Liver (tissue), 9 donors: Measurements from ENCODE around the gene FREY1. TPM values are rescaled to one million over a fixed set of nuclear protein-coding genes. Genes with fewer than 3 reads are reported as not detected.

ENCODE experiments used
- DNase-seq: peaks from one replicate; pipeline ENCODE4 v3.0.0-alpha.2; 2017; ENCODE audit warnings: low spot score
- H3K27ac ChIP-seq, 2 donors: one replicate each; pipeline ENCODE4 v1.7.0; 2013; ENCODE audit warnings: inconsistent platforms in 2 of 2, low read length in 2 of 2, control low read depth in 1 of 2, low read depth in 1 of 2, mild to moderate bottlenecking in 1 of 2
- H3K27me3 ChIP-seq, 4 donors: one replicate each; pipeline versions ENCODE4 v1.6.1 to v1.7.0; 2013; ENCODE audit warnings: low read length in 3 of 4, inconsistent platforms in 1 of 4, mild to moderate bottlenecking in 1 of 4, moderate library complexity in 1 of 4; ENCODE audit not compliant: control insufficient read depth in 4 of 4, insufficient read depth in 4 of 4
- H3K36me3 ChIP-seq, 4 donors: one replicate each; pipeline versions ENCODE4 v1.6.1 to v1.7.0; 2013; ENCODE audit warnings: low read length in 3 of 4, mild to moderate bottlenecking in 3 of 4, low read depth in 1 of 4, moderate library complexity in 1 of 4; ENCODE audit not compliant: control insufficient read depth in 4 of 4, insufficient read depth in 3 of 4
- H3K4me1 ChIP-seq, 4 donors: one replicate each; pipeline versions ENCODE4 v1.6.1 to v1.7.0; 2013; ENCODE audit warnings: low read length in 3 of 4, mild to moderate bottlenecking in 3 of 4, moderate library complexity in 1 of 4; ENCODE audit not compliant: control insufficient read depth in 4 of 4, insufficient read depth in 4 of 4
- H3K4me3 ChIP-seq, 3 donors: one replicate each; pipeline versions ENCODE4 v1.6.1 to v1.7.0; 2013; ENCODE audit warnings: low read length in 3 of 3, control low read depth in 1 of 3, low read depth in 1 of 3, mild to moderate bottlenecking in 1 of 3
- H3K9ac ChIP-seq, 2 donors: one replicate each; pipeline ENCODE4 v1.7.0; 2013; ENCODE audit warnings: low read length in 2 of 2, mild to moderate bottlenecking in 2 of 2, moderate library complexity in 2 of 2, control low read depth in 1 of 2, low read depth in 1 of 2
- H3K9me3 ChIP-seq, 4 donors: one replicate each; pipeline versions ENCODE4 v1.6.1 to v1.7.0; 2013; ENCODE audit warnings: low read length in 3 of 4; ENCODE audit not compliant: control insufficient read depth in 4 of 4
- EGR1 ChIP-seq, 2 donors: IDR thresholded peaks; 2 replicates each; pipeline ENCODE4 v1.6.1; 2016 to 2018; ENCODE audit warnings: antibody characterized with exemption in 2 of 2, low read depth in 2 of 2
- FOXA1 ChIP-seq: IDR thresholded peaks from 2 replicates; pipeline ENCODE4 v1.6.1; 2016; ENCODE audit warnings: antibody characterized with exemption
- FOXA2 ChIP-seq: IDR thresholded peaks from 2 replicates; pipeline ENCODE4 v1.6.1; 2016; ENCODE audit warnings: antibody characterized with exemption
- GABPA ChIP-seq, 2 donors: IDR thresholded peaks in 1 of 2; conservative IDR thresholded peaks in 1 of 2; 2 replicates each; pipeline ENCODE4 v1.6.1; 2016; ENCODE audit warnings: antibody characterized with exemption in 2 of 2, mild to moderate bottlenecking in 1 of 2, moderate library complexity in 1 of 2
- HNF4A ChIP-seq, 2 donors: conservative IDR thresholded peaks; 2 replicates each; pipeline ENCODE4 v1.6.1; 2016; ENCODE audit warnings: antibody characterized with exemption in 2 of 2, mild to moderate bottlenecking in 2 of 2
- HNF4G ChIP-seq: IDR thresholded peaks from 2 replicates; pipeline ENCODE4 v1.6.1; 2016; ENCODE audit warnings: antibody characterized with exemption
- JUND ChIP-seq, 2 donors: IDR thresholded peaks; 2 replicates each; pipeline ENCODE4 v1.6.1; 2016; ENCODE audit warnings: antibody characterized with exemption in 2 of 2
- NR2F2 ChIP-seq: IDR thresholded peaks from 2 replicates; pipeline ENCODE4 v1.6.1; 2016; ENCODE audit warnings: antibody characterized with exemption
- RAD21 ChIP-seq, 2 donors: IDR thresholded peaks; 2 replicates each; pipeline ENCODE4 v1.6.1; 2016; ENCODE audit warnings: antibody characterized with exemption in 2 of 2, mild to moderate bottlenecking in 2 of 2
- RXRA ChIP-seq, 2 donors: IDR thresholded peaks; 2 replicates each; pipeline ENCODE4 v1.6.1; 2017 to 2018; ENCODE audit warnings: antibody characterized with exemption in 2 of 2, mild to moderate bottlenecking in 1 of 2
- SP1 ChIP-seq: IDR thresholded peaks from 2 replicates; pipeline ENCODE4 v1.6.1; 2018; ENCODE audit warnings: antibody characterized with exemption, mild to moderate bottlenecking
- TAF1 ChIP-seq: conservative IDR thresholded peaks from 2 replicates; pipeline ENCODE4 v1.6.1; 2016; ENCODE audit warnings: antibody characterized with exemption, mild to moderate bottlenecking
- YY1 ChIP-seq: IDR thresholded peaks from 2 replicates; pipeline ENCODE4 v1.6.1; 2016; ENCODE audit warnings: antibody characterized with exemption, mild to moderate bottlenecking
- WGBS: extraction: QIAGEN DNeasy Blood & Tissue Kit; methylation state at CpG from one replicate; pipeline ENCODE4 v1.1.7; 2013; 5-methylcytosine and 5-hydroxymethylcytosine counted together
- polyA plus RNA-seq, 2 donors: library from polyadenylated mRNA; stranded (reverse) in 1 of 2; unstranded in 1 of 2; fragments of 200-250 nt in 1 of 2; fragments of >200 nt in 1 of 2; fragmentation: Nextera tagmentation in 1 of 2; extraction: Ambion mirVana in 1 of 2; gene quantifications; one replicate each; pipeline versions ENCODE4 v1.2.1 to v1.2.3, GENCODE V29; 2013 to 2015
- total RNA-seq, 2 donors: library from RNA; depleted of rRNA; stranded (reverse); fragments of >200 nt; gene quantifications; one replicate each; pipeline ENCODE4 v1.2.3, GENCODE V29; 2014
- TF ChIP-seq, protein P1 (sequence below): IDR thresholded peaks from 2 replicates; pipeline ENCODE4 v1.6.1; 2016; ENCODE audit warnings: antibody characterized with exemption, mild to moderate bottlenecking
- TF ChIP-seq, protein P2 (sequence below): IDR thresholded peaks from 2 replicates; pipeline ENCODE4 v1.6.1; 2016; ENCODE audit warnings: antibody characterized with exemption
- TF ChIP-seq, protein P3 (sequence below): fragments of 150-350 bp; IDR thresholded peaks from 2 replicates; pipeline ENCODE4 v1.5.1; 2017; ENCODE audit warnings: improper control_type of control experiment, low read depth, low read length; ENCODE audit not compliant: missing input control
- TF ChIP-seq, protein P4 (sequence below): IDR thresholded peaks from 2 replicates; pipeline ENCODE4 v1.6.1; 2016; ENCODE audit warnings: antibody characterized with exemption
- TF ChIP-seq, protein P5 (sequence below): IDR thresholded peaks from 2 replicates; pipeline ENCODE4 v1.6.1; 2016; ENCODE audit warnings: antibody characterized with exemption
- donor health status: healthy.
- donor health status: healthy.
- donor health status: healthy.
- donor health status: healthy.
- donor health status: healthy.

The FREY1 gene
- total and polyA plus RNA-seq, 4 donors = 0.18 to 2.1 (median 0.75) TPM; not detected in 1

DNA sequence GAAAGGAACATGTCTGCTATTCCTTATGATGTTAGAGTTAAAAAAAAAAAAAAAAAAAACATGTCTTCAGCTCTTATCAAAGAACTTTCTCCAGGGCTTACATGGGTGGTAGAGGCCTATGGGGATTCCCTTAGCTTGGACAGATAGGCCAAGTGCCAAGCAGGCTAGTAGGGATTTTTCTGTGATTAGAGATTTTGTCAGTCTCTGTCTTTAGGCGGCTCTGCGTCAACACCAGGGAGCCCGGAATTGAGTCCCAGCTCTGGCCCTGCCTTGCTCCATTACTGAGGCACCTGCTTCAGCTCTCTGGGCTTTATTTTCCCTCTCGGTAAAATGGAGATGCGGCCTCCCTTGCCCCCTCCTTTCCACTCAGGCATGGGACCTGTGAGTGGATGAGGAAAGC lies 46.7 kb downstream of the FREY1 start:
- no peak overlapping the region for H3K4me3 ChIP-seq
- no peak overlapping the region for H3K9ac ChIP-seq
- peaks cover 19 to 55% (median 50%) of the 10 kb centered on the region in 4 donors for H3K4me1 ChIP-seq
- no peaks in the 10 kb centered on the region for H3K9me3 ChIP-seq
- H3K27me3 ChIP-seq = no peaks in the 10 kb centered on the region
- peak overlapping the region in 1 of 2 donors; percentile 42 for H3K27ac ChIP-seq
- WGBS = 86% methylated on average over 5 of the region's 5 CpGs
- no peak for DNase-seq
- TF ChIP-seq HNF4G = no peak
- peaks cover 7 to 78% (median 60%) of the 10 kb centered on the region in 4 donors for H3K36me3 ChIP-seq

DNA sequence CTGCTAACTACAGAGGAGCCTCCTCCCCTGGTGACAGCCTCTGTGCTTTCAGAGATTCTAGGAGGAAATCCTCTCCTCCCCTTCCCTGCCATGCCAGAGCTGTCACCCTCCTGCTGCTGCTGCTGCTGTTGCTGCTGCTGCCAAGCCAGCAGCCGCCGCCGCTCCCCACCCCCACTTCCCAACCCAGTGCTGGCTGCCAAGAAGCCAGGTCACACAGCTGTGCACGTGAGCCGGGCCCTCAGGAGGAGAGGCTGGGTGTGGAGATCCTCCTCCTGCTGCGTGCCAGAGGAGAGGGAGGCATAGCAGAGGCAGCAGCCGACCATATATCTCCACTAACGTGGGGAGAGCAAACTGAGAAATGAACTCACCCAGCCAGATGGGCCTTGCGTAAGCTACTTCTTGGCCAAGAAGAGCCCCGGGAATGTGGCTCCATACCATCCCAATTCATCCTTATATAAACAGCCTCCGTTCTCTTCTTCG lies 47.4 kb downstream of the FREY1 start:
- TF ChIP-seq GABPA (IDR thresholded peaks at IDR 0.05 in 1 of 2, conservative IDR thresholded peaks at IDR 0.05 in 1 of 2) (peak in 1 of 2 donors; percentile 32), RAD21 (IDR thresholded peaks at IDR 0.05) (peak; percentile 48 to 61), HNF4G (no peak), JUND (IDR thresholded peaks at IDR 0.05) (peak; percentile 17 to 74), RXRA (IDR thresholded peaks at IDR 0.05) (peak; percentile 58 to 82), FOXA1 (peak; percentile 75), HNF4A (conservative IDR thresholded peaks at IDR 0.05) (peak in 1 of 2 donors; percentile 72), SP1 (peak; percentile 68), YY1 (peak; percentile 74), EGR1 (IDR thresholded peaks at IDR 0.05; ENCODE audit: low read depth in 2 of 2) (peak in 1 of 2 donors; percentile 58), TAF1 (no peak), FOXA2 (no peak), NR2F2 (no peak)
- TF ChIP-seq, protein P1, sequence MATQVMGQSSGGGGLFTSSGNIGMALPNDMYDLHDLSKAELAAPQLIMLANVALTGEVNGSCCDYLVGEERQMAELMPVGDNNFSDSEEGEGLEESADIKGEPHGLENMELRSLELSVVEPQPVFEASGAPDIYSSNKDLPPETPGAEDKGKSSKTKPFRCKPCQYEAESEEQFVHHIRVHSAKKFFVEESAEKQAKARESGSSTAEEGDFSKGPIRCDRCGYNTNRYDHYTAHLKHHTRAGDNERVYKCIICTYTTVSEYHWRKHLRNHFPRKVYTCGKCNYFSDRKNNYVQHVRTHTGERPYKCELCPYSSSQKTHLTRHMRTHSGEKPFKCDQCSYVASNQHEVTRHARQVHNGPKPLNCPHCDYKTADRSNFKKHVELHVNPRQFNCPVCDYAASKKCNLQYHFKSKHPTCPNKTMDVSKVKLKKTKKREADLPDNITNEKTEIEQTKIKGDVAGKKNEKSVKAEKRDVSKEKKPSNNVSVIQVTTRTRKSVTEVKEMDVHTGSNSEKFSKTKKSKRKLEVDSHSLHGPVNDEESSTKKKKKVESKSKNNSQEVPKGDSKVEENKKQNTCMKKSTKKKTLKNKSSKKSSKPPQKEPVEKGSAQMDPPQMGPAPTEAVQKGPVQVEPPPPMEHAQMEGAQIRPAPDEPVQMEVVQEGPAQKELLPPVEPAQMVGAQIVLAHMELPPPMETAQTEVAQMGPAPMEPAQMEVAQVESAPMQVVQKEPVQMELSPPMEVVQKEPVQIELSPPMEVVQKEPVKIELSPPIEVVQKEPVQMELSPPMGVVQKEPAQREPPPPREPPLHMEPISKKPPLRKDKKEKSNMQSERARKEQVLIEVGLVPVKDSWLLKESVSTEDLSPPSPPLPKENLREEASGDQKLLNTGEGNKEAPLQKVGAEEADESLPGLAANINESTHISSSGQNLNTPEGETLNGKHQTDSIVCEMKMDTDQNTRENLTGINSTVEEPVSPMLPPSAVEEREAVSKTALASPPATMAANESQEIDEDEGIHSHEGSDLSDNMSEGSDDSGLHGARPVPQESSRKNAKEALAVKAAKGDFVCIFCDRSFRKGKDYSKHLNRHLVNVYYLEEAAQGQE = peak; percentile 77
- TF ChIP-seq, protein P2, sequence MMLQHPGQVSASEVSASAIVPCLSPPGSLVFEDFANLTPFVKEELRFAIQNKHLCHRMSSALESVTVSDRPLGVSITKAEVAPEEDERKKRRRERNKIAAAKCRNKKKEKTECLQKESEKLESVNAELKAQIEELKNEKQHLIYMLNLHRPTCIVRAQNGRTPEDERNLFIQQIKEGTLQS = peak; percentile 19
- TF ChIP-seq, protein P3, sequence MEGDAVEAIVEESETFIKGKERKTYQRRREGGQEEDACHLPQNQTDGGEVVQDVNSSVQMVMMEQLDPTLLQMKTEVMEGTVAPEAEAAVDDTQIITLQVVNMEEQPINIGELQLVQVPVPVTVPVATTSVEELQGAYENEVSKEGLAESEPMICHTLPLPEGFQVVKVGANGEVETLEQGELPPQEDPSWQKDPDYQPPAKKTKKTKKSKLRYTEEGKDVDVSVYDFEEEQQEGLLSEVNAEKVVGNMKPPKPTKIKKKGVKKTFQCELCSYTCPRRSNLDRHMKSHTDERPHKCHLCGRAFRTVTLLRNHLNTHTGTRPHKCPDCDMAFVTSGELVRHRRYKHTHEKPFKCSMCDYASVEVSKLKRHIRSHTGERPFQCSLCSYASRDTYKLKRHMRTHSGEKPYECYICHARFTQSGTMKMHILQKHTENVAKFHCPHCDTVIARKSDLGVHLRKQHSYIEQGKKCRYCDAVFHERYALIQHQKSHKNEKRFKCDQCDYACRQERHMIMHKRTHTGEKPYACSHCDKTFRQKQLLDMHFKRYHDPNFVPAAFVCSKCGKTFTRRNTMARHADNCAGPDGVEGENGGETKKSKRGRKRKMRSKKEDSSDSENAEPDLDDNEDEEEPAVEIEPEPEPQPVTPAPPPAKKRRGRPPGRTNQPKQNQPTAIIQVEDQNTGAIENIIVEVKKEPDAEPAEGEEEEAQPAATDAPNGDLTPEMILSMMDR = no peak
- TF ChIP-seq, protein P4, sequence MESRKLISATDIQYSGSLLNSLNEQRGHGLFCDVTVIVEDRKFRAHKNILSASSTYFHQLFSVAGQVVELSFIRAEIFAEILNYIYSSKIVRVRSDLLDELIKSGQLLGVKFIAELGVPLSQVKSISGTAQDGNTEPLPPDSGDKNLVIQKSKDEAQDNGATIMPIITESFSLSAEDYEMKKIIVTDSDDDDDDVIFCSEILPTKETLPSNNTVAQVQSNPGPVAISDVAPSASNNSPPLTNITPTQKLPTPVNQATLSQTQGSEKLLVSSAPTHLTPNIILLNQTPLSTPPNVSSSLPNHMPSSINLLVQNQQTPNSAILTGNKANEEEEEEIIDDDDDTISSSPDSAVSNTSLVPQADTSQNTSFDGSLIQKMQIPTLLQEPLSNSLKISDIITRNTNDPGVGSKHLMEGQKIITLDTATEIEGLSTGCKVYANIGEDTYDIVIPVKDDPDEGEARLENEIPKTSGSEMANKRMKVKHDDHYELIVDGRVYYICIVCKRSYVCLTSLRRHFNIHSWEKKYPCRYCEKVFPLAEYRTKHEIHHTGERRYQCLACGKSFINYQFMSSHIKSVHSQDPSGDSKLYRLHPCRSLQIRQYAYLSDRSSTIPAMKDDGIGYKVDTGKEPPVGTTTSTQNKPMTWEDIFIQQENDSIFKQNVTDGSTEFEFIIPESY = peak; percentile 49
- TF ChIP-seq, protein P5, sequence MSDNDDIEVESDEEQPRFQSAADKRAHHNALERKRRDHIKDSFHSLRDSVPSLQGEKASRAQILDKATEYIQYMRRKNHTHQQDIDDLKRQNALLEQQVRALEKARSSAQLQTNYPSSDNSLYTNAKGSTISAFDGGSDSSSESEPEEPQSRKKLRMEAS = peak; percentile 68
- peaks cover 9 to 74% (median 54%) of the 10 kb centered on the region in 4 donors for H3K36me3 ChIP-seq
- H3K9ac ChIP-seq = no peak overlapping the region

More for the DNA sequence above, 47.4 kb downstream of the FREY1 start:
- DNase-seq = no peak
- Histone ChIP-seq H3K27ac (peak overlapping the region; percentile 19 to 42), H3K4me1 (peaks cover 19 to 61% (median 55%) of the 10 kb centered on the region in 4 donors), H3K4me3 (no peak overlapping the region), H3K9me3 (no peaks in the 10 kb centered on the region), H3K27me3 (no peaks in the 10 kb centered on the region)
- whole genome bisulfite sequencing = 23% methylated on average over 12 of the region's 12 CpGs
